GM19351 (cell line): ENCODE data around the gene RNF130.
"Not testable (repeated sequence)": the region's sequence is repeated elsewhere in the genome, so short reads cannot be mapped to it uniquely, and the experiment has no call there.

Experiments used
- ATAC-seq: cut with Tn5 transposase; IDR thresholded peaks from one replicate; pipeline ENCODE4 v1.9.1; 2021; ENCODE audit warnings: mild to moderate bottlenecking, moderate library complexity; ENCODE audit not compliant: unreplicated experiment

RNF130 gene

DNA sequence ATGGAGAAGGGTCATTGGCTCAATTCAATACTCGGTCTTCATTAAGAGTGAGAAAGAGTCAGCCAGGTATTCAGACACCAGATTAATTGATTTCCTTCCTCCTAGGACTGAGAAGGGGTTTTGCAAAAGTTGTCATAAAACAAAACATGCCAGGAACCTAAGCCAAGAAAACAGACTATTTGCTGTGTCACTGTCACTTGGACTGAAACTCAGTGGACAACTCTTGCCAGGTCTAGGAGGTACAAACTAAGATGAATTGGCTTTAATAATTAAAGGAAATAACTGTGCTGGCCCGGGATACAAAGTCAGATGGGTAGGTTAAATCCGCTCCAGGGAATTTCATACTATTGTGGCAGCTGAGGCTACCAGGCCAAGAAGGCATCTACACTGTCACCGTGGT, 92.8 kb downstream of the RNF130 start:
- ATAC-seq = no peak

DNA sequence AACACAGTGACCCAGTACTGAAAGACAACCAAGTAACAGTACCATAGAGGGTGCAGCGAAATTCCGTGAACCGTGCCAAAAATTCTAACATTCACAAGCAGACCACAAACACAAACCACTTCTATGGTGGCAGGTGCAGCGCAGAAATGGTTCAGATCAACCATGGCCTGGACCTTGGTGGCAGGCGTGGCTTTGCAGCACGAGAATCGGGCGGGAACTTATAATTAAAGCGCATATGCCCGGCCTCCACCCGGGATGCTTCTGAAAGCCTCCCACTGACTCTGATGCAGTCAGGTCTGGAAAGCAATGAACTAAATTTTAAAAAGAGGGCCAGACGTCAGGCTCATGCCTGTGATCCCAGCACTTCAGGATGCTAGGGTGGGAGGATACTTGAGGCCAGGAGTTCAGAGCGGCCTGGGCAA, 95.8 kb downstream of the RNF130 start:
- no peak for ATAC-seq

DNA sequence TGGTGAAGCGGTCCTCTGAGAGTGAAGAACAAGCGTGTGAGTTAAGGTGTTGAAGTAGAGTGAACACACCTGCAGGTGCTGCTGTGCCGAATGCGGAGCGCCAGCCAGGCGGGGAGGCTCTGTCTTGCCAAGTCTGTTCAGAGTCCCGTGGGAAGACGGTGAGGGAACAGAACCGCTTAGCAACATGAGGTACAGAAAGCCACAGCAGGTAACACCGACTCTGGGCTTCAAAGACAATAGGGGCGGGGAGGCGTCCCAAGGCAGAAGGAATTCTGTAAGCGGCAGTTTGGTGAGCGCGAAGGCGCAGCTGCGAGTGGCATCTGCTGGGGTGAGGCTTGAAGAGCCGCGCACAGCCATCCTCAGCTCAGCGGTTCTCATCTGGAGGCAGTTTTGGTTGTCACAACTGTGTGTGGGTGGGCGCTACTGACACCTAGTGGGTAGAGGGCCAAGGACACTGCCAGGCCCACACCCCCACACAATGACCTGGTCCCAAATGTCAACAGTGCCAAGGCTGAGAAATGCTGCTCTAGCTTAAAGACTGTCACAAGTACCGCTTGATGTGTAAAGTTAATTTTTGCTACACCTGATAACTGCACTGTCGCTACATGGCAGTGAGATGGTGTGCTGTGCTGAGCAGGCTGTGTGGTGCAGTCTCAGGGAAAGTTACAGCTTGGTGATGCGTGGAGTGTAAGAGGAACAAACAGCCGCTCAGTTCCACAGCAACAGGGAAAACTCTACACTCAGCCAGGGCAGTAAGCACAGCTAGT, 96.4 kb downstream of the RNF130 start:
- ATAC-seq = peak; percentile 80

DNA sequence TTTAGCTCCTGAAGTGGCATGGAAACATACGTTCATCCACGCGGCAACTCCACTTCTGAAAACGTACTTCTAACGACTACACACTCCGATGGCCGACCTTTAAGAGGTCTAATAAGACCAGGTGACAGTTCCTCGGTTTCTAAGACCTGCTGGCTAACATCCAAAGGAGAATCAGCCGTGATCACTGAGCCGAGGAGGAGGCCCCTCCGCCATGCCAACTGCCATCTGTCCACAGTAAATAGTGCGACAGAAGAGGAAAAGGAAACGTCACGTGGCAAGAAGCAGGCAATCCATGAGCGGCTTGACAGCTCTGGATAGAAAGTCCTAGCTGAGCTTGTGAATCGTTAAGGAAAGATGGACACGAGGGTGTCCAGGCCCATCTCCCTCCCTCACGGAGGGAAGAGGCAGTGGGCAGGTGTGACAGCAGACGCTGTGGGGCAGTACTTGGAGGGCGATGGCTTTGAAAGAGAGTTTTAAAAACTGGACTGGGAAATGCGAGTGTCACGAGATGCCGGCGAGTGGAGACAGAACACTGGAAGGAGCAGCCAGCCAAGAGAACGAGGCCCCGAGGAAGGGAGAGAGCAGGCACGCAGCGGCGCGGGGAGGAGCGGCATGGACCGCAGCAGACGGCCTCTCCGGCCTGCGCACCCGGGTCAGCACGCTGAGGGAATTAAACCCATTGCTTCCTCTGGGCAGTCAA, 97.2 kb downstream of the RNF130 start:
- no peak for ATAC-seq

DNA sequence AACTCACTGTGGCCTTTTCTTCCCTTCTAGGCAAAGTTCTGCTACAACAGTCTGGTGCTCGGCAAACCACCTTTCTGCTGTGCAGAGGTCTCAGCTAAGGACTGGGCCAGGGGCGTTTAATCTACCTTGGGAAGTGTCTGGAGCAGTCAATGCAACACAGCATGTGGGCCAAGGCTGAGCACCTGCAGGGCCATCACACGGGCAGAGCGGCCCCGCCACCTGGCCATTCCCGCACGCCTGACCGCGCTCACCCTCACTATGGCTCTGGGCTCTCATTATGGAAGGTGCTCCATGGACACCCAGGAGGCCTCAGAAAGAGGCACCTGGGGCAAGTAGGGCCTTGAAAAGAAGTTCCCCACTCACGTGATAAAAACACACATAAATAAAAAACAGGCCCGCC, 98.2 kb downstream of the RNF130 start:
- no peak for ATAC-seq

DNA sequence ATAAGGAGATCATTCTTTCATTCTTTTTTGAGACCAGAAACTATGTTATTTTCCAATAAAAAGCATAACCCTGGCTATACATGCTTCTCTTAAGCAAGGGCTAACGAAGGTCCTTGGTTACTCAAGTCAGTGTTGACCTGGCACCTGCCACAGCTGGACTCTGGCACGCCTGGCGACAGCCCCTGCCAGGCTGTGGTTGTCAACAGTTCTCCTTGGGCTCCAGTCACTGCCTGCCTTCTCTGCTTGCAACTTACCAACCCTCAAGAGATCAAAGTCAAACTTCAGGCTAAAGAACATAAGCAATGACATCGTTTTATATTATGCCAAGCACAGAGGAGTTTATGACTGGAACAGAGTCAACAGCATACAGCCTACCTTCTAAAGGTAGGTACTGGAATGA, 102.4 kb downstream of the RNF130 start:
- no peak for ATAC-seq

DNA sequence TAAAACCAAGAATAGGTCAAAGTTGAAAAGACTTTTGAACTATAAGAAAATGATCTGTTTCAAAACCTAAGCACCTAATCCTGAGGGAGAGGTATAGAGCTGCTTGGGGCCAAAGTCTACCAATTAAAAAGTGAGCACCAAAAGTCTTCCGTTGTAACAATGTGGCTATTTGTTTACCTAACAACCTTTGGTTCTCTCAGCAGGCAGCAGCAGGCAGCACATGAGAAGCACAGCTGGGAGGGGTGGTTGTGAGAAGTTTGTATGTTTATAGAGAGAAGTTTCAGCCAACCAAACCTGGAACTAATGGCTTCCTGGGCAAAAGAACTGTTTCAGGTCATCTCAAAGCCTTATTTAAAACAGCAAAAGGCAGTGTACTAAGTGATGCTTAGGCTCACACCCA, 104.1 kb downstream of the RNF130 start:
- no peak for ATAC-seq

DNA sequence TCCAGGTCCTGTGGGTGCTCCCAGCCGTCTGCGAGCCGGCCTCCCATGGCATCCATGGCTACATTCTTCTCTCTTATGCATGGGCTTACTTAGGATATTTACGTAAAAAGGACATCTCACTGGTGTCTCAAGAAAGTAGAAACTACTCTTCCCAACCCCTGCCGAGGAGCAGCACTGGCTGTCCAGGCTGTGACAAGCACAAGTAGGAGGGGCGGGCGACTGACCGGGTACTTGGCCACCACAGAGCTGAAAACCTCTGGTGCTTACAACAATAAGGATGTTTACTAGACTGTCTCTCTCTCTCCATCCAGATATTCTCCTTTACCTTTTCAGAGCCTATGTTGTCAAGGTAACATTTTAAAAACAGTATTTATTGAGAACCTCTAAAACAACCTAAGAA, 107.5 kb downstream of the RNF130 start:
- ATAC-seq = no peak

DNA sequence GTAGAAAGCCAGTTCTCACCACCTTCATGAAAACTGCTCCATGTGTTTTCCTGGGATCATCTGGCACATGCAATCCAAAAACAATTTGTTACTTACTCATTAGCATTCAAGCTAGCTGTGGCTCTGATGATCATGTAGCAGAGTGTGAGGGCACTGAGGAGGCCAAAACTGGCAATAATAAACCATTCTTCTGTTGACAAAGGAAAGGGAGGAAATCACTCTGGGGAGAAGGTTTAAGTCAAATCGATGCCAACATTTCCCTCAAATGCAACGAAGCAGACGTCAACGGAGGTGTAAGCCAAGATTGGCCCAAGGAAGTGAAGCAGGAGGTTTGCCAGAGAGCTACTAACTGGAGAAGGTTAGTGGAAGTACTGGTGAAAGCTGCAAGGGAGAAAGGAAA, 108.2 kb downstream of the RNF130 start:
- no peak for ATAC-seq

DNA sequence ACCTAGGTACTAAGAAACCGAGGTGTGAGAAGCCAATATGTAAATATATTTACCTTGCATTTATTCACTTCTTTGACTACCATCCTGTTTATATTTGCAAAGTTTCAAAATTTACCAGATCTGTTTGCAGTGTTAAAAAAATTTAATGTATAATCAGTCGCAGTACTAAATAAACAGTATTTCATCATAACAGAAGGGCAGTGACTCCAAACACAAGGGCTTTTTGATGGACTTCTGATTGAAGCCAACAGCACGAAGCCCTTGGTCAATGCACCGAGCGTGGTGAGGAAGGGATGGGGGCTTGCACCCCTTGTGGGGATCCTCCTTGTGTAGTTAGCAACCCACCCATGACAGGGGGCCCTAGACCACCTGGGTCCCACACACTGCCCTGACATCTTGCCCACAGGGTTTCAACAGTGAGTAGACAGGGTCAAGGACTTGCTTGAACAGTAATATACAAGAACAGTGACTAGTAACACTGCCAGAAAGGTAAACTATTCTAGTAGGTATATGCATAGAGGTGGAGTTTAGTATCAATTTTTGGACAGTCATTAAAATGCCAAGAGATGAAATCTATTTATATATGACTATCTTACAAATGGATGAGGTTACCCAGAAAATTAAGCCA, 111.2 kb downstream of the RNF130 start:
- no peak for ATAC-seq

DNA sequence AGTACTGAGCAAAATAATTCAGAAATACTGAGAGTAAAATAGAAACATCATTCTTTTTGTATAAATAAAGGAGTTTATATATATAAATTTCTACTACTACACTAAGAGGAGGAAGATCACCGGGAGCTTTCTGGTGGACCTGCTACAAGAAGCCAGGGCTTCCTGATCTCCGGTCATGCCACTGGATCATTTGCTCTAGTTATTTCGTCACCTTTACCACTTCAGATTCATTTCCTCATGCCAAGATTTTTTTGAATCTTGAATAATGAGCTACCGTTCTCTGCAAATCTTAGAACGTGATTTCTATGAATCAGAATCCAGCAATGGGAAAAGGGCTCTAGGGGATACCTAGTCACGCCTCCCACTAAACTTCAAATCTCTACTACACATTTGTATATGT, 111.9 kb downstream of the RNF130 start:
- ATAC-seq = no peak

DNA sequence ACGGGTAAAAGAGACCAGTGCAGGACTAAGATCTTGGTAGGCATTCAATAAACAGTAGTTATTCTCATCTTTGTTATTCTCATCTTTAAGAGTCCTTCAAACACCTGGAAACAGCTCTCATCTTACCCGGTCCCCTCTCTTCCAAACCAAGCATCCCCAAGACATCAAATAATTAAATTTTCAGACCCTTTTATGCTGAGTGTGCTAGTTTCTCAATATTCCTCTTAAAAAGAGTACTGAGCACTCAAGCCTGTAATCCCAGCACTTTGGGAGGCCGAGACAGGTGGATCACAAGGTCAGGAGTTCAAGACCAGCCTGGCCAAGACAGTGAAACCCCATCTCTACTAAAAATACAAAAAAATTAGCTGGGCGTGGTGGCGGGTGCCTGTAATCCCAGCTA, 112.4 kb downstream of the RNF130 start:
- not testable (repeated sequence) for ATAC-seq

DNA sequence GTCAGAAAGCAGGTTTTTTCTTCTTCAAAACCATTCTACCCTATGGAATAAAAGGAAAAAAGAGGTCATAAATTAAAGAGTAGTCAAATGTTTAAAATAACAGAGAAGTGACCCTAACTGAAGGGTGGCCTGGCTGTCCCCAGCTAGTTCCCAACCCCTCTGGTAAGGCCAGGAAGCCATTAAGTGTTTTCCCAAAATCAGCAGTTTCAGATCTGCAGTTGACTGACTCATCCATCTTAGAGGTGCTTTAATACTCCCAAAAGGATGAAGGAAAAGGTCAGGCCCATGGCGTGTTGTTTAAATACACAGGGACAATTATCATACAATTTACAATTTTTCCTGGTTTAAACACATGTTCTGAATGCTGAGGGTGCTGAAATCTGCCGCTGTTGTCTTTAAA, 115.9 kb downstream of the RNF130 start:
- ATAC-seq = no peak

DNA sequence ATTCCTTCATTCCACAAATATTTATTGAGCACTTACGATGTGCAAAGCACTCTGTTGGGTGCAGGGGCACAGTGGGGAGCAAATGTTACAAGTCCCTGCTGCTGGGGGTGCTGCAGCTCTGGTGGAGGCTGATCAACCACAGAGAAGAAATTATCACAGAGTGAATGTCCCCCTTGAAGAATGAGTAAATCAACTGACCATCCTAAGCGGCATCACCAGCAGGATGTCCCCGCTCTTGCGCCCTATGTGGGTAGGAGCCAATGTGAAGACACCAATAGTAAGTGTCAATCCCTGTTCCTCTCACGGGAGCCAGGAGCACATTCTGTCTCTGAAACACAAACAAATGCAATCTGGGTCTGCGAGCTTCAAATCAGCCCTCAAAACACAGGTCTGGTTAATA, 116.5 kb downstream of the RNF130 start:
- no peak for ATAC-seq

DNA sequence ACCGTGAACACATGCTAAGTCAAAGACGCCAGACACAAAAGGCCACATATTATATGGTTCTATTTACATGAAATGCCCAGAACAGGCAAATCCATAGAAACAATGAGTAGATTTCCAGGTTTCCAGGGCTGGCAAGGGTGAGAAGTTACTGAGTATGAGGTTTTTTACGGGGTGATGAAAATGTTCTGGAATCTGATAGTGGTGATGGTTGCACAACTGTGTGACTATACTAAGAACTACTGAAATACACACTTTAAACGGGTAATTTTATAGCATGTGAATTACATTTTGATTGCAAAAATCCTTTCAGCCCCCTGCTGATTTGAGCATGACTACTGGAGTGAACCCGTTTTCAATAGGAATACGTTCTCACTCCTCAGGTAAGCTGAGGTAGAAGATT, 117.1 kb downstream of the RNF130 start:
- ATAC-seq = no peak

DNA sequence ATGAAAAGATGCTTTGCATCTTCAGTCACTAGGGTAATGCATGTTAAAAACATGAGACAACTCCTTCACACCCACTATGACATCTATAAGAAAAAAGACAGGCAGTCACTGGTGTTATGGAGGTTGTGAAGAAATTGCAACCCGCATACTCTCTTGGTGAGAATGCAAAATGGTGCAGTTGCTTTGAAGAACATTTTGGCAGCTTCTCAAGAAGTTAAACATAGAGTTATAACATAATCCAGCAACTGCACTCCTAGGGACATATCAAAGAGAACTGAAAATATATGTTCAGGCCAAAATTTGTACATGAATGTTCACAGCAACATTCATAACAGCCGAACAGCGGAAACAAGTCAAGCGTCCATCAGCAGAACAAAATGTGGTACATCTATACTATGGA, 117.6 kb downstream of the RNF130 start:
- no peak for ATAC-seq

DNA sequence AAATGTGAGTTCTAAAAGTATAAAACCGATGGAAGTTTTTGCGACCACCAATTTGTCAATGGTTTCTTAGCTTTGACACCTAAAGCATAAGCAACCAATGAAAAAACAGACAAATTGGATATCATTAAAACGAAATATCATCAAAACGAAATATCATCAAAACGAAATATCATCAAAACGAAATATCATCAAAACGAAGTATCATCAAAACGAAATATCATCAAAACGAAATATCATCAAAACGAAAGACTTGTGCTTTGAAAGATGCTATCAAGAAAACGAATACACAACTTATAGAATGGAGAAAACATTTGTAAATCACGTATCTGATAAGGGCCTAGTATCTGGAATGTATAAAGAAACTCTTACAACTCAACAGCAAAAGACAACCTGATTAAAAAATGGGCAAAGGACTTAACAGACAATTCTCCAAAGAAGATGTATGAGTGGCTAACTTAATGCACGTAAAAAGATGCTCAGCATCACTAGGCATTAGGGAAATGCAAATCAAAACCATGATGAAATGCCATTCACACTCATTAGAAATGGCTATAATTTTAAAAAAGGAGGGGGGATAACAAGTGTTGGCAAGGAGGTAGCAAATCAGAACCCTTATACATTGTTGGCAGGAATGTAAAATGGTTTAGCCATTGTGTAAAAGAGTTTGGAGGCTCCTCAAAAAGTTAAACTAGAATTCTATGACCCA, 134.4 kb downstream of the RNF130 start:
- no peak for ATAC-seq

DNA sequence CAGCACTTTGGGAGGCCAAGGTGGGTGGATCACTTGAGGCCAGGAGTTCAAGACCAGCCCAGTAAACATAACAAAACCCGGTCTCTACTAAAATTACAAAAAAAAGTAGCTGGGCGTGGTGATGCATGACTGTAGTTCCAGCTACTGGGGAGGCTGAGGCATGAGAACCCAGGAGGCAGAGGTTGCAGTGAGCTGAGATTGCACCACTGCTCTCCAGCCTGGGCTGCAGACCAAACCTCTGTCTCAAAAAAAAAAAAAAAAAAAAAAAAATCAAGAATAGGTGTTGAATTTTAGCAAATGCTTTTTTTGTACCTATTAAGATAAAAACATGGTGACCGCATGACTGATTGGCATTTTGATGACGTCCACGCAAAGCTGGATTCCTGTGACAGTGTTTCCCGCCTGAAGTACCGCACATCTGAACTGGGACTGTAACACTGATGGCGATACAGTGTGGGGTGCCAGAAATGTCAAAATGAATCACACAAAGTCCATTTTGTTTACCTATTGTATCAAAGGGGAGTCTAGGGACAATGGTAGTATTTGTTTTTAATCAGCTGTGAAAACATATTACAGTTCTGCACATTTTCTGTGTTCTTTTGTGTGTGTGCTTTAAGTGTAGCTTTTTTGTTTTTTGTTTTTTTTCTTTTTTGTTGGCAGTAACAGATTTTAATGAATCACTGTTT, 140.6 kb downstream of the RNF130 start:
- ATAC-seq = no peak

DNA sequence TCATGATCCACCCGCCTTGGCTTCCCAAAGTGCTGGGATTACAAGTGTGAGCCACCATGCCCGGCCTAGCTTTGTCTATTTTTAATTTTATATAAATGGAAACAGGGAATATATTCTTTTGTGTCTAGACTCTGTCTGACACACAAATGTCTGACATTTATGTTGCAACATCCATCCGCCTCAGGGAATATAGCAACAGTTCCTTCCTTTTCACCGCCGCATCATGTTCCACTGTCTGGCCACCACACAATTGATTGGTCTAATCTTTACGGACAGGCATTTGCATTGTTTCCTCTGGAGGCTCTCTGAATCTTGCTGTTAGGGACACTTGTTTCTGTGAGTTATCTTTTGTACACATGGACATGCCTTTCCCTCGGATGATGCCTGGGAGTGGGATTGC, 143.7 kb downstream of the RNF130 start:
- ATAC-seq = no peak

DNA sequence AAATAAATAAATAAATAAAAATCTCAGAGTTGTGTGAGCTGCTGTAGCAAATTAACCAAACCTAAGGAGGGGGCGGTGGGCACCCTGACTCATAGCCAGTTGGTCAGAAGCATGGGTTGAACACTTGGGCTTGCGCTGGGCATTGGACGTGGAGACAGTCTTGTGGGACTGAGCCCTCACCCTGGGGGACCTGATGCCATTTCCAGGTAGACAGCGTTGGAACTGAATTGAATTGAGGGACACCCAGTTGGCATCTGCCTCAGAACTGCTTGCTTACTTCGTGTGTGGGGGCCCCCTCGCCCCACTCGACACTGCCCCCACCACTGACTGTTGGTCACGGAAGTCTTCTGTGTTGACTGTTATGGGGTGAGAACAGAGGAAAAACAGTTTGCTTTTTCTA, 144.9 kb downstream of the RNF130 start:
- ATAC-seq = no peak

DNA sequence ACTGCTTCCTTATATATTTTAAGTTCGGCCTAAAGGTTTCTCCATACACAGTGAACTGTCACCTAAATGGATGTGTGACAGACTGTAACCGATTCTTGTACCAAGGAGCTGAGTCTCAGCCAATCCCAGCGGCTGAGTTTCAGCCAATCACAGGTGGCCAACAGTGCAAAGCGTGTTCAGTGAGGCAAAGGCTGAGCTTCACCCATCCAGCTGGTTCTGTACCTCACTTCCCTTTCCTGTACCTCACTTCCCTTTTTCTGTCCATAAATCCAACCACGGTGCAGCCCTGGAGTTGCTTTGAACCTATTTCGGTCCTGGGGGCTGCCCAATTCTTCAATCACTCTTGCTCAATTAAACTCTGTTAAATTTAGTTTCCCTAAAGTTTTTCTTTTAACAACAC, 148.1 kb downstream of the RNF130 start:
- ATAC-seq = peak; percentile 39
